MCF 10A (cell line): Measurements from ENCODE around the gene CLDN16. TPM values are rescaled to one million over a fixed set of nuclear protein-coding genes. Genes with fewer than 3 reads are reported as not detected.

ENCODE experiments used
- Bru-seq: library from RNA; stranded (reverse); fragments of 400-500 nt; gene quantifications from one replicate; lab custom pipeline; 2021; lab: Mats Ljungman, UMichigan
- BruChase-seq, 2 experiments: library from RNA; stranded (reverse); fragments of 400-500 nt; gene quantifications; one replicate each; lab custom pipeline; 2021; lab: Mats Ljungman, UMichigan
- BruUV-seq: library from RNA; stranded (reverse); fragments of 400-500 nt; replicated peaks from 2 replicates; lab custom pipeline; 2021; lab: Mats Ljungman, UMichigan
- CTCF ChIA-PET: fragments of 300-600 bp; sonication (Branson Sonifier 250); formaldehyde crosslinking; extraction: SDS; loops from one replicate; lab custom pipeline; 2021; ENCODE audit warnings: antibody characterized with exemption, inconsistent platforms; lab: Yijun Ruan, JAX
- POLR2A ChIA-PET: fragments of 300-600, 350-650 bp; sonication (Branson Sonifier 250); formaldehyde crosslinking; extraction: SDS; loops from one replicate; lab custom pipeline; 2020; ENCODE audit warnings: antibody characterized with exemption, inconsistent platforms; lab: Yijun Ruan, JAX
- DNase-seq: peaks from one replicate; pipeline ENCODE4 v3.0.0-alpha.2; 2018; ENCODE audit not compliant: unreplicated experiment
- H3K27ac Mint-ChIP-seq: one replicate; pipeline ENCODE4 v1.8.0; 2022; ENCODE audit warnings: mild to moderate bottlenecking, low read depth, mixed read lengths; ENCODE audit not compliant: unreplicated experiment
- H3K27me3 Mint-ChIP-seq: one replicate; pipeline ENCODE4 v1.8.0; 2022; ENCODE audit warnings: mixed read lengths; ENCODE audit not compliant: insufficient read depth, unreplicated experiment
- H3K36me3 Mint-ChIP-seq: one replicate; pipeline ENCODE4 v1.8.0; 2022; ENCODE audit warnings: mild to moderate bottlenecking, moderate library complexity, mixed read lengths; ENCODE audit not compliant: insufficient read depth, unreplicated experiment
- H3K4me1 Mint-ChIP-seq: one replicate; pipeline ENCODE4 v1.8.0; 2022; ENCODE audit warnings: mixed read lengths; ENCODE audit not compliant: insufficient read depth, unreplicated experiment
- H3K4me3 Mint-ChIP-seq: one replicate; pipeline ENCODE4 v1.8.0; 2022; ENCODE audit warnings: mild to moderate bottlenecking, moderate library complexity, mixed read lengths; ENCODE audit not compliant: unreplicated experiment
- H3K9me3 Mint-ChIP-seq: one replicate; pipeline ENCODE4 v1.8.0; 2022; ENCODE audit warnings: mixed read lengths; ENCODE audit not compliant: unreplicated experiment
- CTCF ChIP-seq: fragments of 200-600 bp; IDR thresholded peaks from one replicate; pipeline ENCODE4 v1.8.0; 2022; ENCODE audit warnings: antibody characterized with exemption, mild to moderate bottlenecking; ENCODE audit not compliant: unreplicated experiment
- intact Hi-C: fragments of 100-400 bp; cut with micrococcal nuclease; formaldehyde crosslinking; loops from 2 replicates; pipeline ENCODE4 v1.14.1; 2022
- long read RNA-seq: library from polyadenylated mRNA; stranded (forward); transcript quantifications from one replicate; pipeline ENCODE4 v2.0.0, GENCODE V29; 2022
- total RNA-seq: library from RNA; stranded (reverse); gene quantifications from 2 replicates; pipeline ENCODE4 v1.2.3, GENCODE V29; 2022

Gene CLDN16
- total RNA-seq (0.23 TPM in 1 of 2 replicates, not detected in the other), Bru-seq, nascent RNA (percentile 24 among the genes with signal in this experiment), BruChase-seq, experiment 1, labeled RNA remaining after a 6-hour chase (percentile 28 among the genes with signal in this experiment), BruChase-seq, experiment 2, labeled RNA remaining after a 2-hour chase (percentile 29 among the genes with signal in this experiment)
- long read RNA-seq, result 0 reads

- no peaks in the 10 kb centered on the region for H3K36me3 Mint-ChIP-seq
- TF ChIP-seq CTCF, result no peak
- H3K9me3 Mint-ChIP-seq, result no peaks in the 10 kb centered on the region
- H3K27me3 Mint-ChIP-seq, result no peaks in the 10 kb centered on the region
- no TSS peak for BruUV-seq
- DNase-seq, result no peak
- peak within 1 kb of the TSS; percentile 95 for H3K27ac Mint-ChIP-seq
- CTCF ChIA-PET, result interaction anchor here (1.0 to 2.6 kb wide), 2 partner anchors 37 to 163 kb away, joined by 4 to 12 read pairs; no protein-coding TSS in a partner anchor
- intact Hi-C loops, result no loop called here
- POLR2A ChIA-PET, result interaction anchor here (0.7 to 2.4 kb wide), 6 partner anchors 8 to 158 kb away, joined by 3 to 13 read pairs (median 5); partner anchors contain the start of gene CLDN1
- H3K4me1 Mint-ChIP-seq, result peaks cover 21% of the 10 kb centered on the region
- H3K4me3 Mint-ChIP-seq, result no peak within 1 kb of the TSS
Observed at GRCh38 chr3:190387578-190388213, at the start of gene CLDN16. Gene CLDN16 (plus strand): TSS chr3:190388163. CDS start chr3:190388330, 167 bp downstream.

- no peaks in the 10 kb centered on the region for H3K27me3 Mint-ChIP-seq
- ChIA-PET CTCF (interaction anchor here (0.5 to 6.9 kb wide), 10 partner anchors 15 to 352 kb away, joined by 3 to 102 read pairs (median 4); partner anchors contain the start of gene CLDN1), POLR2A (interaction anchor here (0.5 to 8.5 kb wide), 24 partner anchors 8 to 222 kb away, joined by 3 to 215 read pairs (median 5); partner anchors contain the start of genes CLDN1, IL1RAP and P3H2)
- H3K4me3 Mint-ChIP-seq, result no peak overlapping the region
- intact Hi-C loops, result no loop called here
- H3K4me1 Mint-ChIP-seq, result peaks cover 40% of the 10 kb centered on the region
- BruUV-seq, result no TSS peak
- no peaks in the 10 kb centered on the region for H3K36me3 Mint-ChIP-seq
- TF ChIP-seq CTCF, result no peak
- DNase-seq, result peak; percentile 78
- H3K9me3 Mint-ChIP-seq, result no peaks in the 10 kb centered on the region
- peak overlapping the region; percentile 55 for H3K27ac Mint-ChIP-seq
Observed at GRCh38 chr3:190338717-190339116, 49.2 kb upstream of the CLDN16 start.

GRCh38 chr3:190339130-190339529 is 48.8 kb upstream of the CLDN16 start:
- Mint-ChIP-seq H3K4me3 (no peak overlapping the region), H3K27ac (peak overlapping the region; percentile 55), H3K36me3 (no peaks in the 10 kb centered on the region), H3K27me3 (no peaks in the 10 kb centered on the region), H3K9me3 (no peaks in the 10 kb centered on the region), H3K4me1 (peaks cover 37% of the 10 kb centered on the region)
- TF ChIP-seq CTCF, result peak; percentile 17
- intact Hi-C loops, result no loop called here
- ChIA-PET CTCF (interaction anchor here (0.6 to 6.9 kb wide), 11 partner anchors 15 to 754 kb away, joined by 3 to 102 read pairs (median 4); partner anchors contain the start of gene CLDN1), POLR2A (interaction anchor here (0.5 to 8.5 kb wide), 19 partner anchors 8 to 222 kb away, joined by 3 to 215 read pairs (median 5); partner anchors contain the start of genes CLDN1, IL1RAP and P3H2)
- no TSS peak for BruUV-seq
- DNase-seq, result peak; percentile 51

- no peaks in the 10 kb centered on the region for H3K27me3 Mint-ChIP-seq
- no peak overlapping the region for H3K27ac Mint-ChIP-seq
- ChIA-PET POLR2A (interaction anchor here (1.2 to 8.5 kb wide), 8 partner anchors 11 to 114 kb away, joined by 4 to 215 read pairs (median 21); partner anchors contain the start of gene CLDN1), CTCF (interaction anchor here (0.8 to 4.8 kb wide), 2 partner anchors 14 to 116 kb away, joined by 4 to 34 read pairs; no protein-coding TSS in a partner anchor)
- H3K36me3 Mint-ChIP-seq, result peaks cover 7% of the 10 kb centered on the region
- H3K4me3 Mint-ChIP-seq, result no peak overlapping the region
- peaks cover 42% of the 10 kb centered on the region for H3K4me1 Mint-ChIP-seq
- DNase-seq, result no peak
- no peaks in the 10 kb centered on the region for H3K9me3 Mint-ChIP-seq
- no TSS peak for BruUV-seq
- intact Hi-C loops, result no loop called here
- TF ChIP-seq CTCF, result no peak
Observed at GRCh38 chr3:190340071-190340470, 47.9 kb upstream of the CLDN16 start.
